ENCODE measurements around the gene GNAT1.
"Not testable (repeated sequence)": the region's sequence is repeated elsewhere in the genome, so short reads cannot be mapped to it uniquely, and the experiment has no call there.

Gene GNAT1

GRCh38 chr3:50224639-50225038, 33.2 kb downstream of the GNAT1 start:
- DNase-seq: no peak

- no peak for DNase-seq
Measured at GRCh38 chr3:50226888-50227389, 35.5 kb downstream of the GNAT1 start.

DNA sequence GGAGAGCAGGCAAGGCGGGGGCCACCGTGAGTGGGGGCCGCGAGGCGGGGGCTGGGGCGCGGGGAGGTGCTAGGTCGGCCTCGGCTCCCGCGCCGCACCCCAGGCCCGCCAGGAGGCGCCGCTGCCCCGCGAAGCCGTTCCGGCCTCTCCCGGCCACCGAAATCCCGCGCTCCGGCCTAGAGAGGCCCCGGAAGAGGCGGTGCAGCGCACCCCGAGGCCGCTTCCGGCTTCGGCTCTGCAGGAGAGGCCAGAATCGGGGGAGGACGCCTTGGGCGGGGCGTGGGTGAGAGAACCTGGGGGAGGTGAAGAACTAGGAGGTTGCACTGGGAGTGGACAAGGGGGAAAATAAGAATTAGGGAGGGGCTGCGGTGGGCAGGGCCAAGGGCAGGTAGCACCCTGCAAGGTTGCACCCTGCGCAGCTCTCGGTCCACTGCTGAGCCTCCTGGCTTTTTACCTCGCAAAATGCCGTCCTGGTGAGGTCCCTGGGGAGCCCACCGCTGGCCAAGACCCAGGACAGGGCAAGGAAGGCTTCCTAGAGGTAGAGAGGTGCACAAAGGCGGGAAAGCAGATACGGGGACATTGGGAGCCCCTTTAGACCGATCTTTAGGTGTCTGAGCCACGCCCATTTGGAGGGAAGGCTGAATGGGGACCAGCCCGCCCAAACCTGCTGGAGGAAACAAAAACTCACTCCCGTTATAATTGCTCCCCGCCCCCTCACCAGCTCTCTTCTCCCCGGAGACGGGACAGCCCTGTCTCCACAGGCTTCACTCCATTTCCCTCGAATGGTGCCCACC, 36.2 kb downstream of the GNAT1 start:
- peak; percentile 70 for DNase-seq

GRCh38 chr3:50228184-50228763, 36.9 kb downstream of the GNAT1 start:
- not testable (repeated sequence) for DNase-seq

GRCh38 chr3:50229490-50229889, 38.1 kb downstream of the GNAT1 start:
- no peak for DNase-seq

- no peak for DNase-seq
Measured at GRCh38 chr3:50230104-50230793, 38.8 kb downstream of the GNAT1 start.

DNA sequence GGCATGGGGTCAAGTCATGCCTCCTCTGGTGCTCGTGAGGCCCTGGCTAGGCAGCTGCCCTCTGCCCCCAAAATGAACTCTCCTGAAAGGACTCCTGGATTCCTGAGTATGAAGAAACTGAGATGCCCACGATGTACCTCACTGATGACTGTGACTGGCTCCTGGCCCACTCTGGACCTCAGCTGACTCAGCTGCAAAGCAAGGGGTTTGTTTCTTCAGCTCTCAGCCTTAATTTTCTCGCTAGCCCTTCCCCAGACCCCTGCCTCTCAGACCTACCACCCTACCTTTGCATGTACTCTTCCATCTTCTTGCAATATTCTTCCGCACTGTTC, 39.4 kb downstream of the GNAT1 start:
- no peak for DNase-seq

- DNase-seq: no peak
Measured at GRCh38 chr3:50231581-50231980, 40.2 kb downstream of the GNAT1 start.

GRCh38 chr3:50232303-50232702, 40.9 kb downstream of the GNAT1 start:
- DNase-seq: no peak

DNA sequence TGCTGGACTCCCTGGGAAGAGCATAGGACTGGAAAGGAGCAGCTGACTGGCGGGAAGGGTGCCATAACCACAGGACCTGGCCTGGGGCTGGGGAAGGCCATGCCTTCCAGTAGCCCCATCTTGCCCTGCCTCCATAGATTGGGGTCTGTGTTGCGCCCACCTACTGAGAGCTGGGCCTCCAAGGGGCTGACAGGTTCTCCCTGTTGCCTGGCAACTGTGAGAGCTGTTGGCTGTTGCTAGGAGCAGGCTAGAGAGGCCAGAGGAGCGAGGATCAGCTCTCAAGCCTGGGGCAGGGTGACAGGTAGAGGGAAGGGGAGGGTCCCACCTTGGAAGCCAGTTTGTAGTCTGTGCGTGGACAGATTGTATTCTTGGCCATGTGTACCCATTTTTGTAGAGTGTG, 41.8 kb downstream of the GNAT1 start:
- DNase-seq: no peak

DNA sequence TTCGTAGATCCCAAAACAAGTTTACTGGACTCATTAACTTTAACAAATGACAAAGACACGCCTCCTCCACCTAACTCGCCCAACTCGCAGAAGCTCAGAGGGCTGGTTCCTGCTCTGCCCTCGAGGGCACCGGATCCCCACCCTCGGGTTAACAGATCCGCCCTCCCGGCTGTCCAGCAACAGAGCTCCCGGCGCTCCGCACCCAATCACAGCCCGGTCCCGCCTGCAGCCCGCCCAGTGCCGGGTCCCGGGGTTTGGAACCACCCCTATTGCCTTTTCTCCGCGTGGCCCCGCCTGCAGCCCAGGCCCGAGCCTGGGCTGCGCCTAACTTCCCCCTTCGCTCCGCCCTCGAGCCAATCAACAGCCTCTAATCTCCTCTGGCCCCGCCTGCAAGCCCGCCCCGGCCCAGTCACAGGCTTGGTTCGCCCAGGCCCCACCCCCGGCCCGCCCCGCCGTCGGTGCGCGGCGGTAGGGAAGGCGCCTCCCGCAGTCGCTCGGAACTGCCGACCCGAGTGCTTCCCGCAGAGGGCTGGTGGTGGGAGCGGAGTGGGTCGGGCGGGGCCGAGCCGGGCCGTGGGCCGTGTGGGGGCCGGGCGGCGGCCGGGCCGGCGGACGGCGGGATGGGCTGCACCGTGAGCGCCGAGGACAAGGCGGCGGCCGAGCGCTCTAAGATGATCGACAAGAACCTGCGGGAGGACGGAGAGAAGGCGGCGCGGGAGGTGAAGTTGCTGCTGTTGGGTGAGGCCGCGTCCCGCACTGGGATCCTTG, 44.5 kb downstream of the GNAT1 start, which contains the start of gene GNAI2:
TSS of gene GNAI2 (plus strand) at position 489 of the 768 bp plus-strand sequence. CDS start at position 621, 132 bp downstream.
- DNase-seq: peak; percentile 98

GRCh38 chr3:50236484-50237132, 45.2 kb downstream of the GNAT1 start:
- DNase-seq: no peak

GRCh38 chr3:50237133-50237651, 45.8 kb downstream of the GNAT1 start:
- no peak for DNase-seq

DNA sequence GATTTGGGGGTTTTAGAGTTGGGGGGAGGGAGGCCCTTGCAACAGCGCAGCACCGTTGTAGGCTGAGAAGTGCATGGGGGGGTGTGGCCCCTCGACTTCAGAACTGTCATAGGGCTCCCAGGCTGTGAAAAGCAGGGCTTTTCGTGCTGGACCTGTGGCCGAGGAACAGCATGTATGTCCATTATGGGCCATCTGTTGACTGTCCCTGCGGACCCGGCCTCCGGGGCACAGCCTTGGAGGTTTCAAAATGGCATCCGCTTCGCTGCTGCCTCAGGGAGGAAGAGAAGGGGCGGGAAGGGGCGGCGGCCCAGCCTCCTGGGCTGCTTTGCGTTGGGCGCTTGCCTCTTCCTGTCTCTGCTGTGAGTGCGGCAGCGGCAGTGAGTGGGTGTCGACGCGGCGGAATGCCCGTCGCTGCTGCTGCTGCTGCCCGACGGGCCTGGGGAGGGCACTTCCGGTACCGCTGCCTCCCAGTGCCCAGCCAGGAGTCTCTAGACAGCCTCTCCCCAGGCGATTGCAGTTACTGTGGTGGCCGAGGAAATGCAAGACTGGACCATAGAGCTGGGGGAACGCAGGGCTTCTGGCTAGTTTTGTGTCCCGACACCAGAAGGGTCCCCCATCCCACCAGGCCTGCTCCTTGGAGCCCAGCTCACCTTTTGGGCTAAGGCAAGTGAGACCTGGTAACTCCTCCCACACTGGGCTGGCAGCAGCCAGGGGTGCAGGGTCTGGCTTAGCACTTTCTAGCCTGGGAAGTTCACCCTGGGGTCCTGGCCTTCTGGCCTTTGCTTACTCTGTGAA, 46.5 kb downstream of the GNAT1 start:
- DNase-seq: peak; percentile 67

DNA sequence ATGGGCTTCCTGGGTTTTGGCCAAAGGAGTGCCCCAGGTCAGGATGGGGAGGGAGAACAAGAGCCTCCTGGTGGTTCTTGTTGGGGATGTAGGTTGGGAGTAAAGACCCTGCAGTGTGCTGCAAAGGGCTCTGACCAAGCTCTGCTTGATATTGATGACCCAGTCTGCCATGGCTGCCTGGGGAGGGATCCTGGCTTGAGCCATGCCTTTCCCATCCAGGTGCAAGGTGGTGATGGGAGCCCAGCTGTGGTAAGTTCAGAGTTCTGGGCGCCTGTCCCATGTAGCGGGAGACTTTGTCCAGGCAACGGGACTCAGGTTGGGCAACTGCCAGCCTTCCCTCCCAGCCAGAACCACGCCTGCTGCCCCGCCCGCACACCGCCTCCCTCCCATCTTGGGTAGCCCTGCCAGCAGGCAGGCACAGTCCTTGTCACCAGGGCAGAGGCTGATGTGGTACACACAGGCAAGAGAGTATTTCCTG, 47.2 kb downstream of the GNAT1 start:
- DNase-seq: no peak

GRCh38 chr3:50239649-50240048, 48.2 kb downstream of the GNAT1 start:
- DNase-seq: no peak

DNA sequence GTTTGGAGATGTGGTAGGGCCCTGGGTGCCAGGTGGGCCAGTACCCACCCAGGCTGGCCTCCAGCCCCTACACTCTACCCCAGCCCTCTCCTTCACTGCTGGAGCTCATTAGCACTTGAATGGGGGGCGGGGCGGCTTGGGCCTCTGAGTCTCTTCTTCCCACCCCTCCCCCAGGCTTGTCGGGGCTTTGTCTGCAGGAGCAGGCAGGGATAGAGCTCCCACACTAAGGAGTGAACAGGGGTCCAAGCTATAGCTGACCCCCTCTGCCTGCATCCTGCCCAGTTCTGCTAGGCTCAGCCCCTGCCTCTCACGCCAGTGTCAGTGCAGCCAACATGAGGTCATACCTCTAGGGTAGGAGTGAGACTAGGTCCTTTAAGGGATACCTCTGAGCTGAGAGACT, 49.8 kb downstream of the GNAT1 start:
- no peak for DNase-seq

DNA sequence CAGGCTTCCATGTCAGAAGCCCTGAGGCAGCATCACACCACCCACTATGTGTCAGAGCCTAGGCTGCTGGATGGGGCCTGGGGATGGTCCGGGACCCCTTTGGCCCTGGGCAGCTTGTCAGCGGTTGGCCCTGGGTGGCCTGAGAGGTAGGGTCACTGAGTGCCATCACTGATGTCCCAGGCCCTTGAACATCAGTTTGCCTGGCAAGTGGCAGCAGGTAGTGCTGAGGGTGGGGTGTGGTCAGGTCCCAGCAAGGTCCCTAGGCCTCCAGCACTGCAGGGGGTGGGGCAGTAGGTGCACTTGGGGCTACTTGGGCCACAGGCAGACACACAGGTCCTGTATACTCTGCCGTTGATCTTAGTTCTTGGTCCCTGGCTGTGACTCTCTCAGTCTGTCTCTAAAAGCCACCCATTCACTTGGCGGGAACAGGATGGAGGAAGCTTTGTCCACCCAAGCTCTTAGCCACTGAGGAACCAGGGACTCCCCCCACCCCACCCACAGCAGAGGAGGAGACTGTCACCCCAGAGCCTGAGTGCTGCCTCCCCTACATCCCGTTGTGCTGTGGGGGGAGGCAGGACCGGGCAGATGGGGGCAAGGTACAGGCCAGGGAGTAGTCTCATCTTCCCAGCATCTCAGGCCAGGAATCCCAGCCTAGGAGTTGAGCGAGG, 50.4 kb downstream of the GNAT1 start:
- no peak for DNase-seq

GRCh38 chr3:50242381-50242770, 51.0 kb downstream of the GNAT1 start:
- no peak for DNase-seq

DNA sequence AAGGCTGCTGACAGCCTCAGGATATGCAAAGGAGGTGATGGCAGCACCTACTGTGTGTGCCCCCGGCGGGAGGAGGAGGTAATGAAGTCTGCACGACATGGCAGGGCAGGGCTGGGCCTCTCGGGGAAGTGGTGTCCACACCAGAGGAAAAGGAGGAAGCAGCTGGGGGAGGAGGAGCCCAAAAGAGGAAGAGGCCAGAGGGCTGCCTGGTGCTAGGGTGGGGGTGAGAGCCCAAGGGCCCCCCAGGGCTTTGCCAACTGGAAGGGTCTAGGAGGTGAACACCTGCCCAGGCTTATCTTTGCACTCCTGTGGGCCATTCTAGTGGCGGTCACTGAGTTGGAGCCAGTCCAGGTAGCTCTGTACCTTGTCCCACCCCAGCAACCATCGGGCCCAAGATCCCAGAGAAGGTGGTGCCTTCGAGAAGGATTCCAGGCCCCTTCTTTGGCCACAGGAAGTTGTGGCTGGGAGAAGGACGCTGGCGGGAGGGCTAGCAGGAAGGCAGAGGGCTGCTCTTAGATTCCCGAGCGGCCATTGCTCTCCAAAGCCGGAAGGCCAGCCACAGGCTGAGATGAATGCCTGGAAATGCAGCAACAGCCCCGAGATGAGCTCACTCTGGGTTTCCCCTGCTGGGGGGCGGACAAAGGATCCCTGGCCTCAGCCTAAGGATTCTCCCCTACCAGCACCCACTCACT, 51.6 kb downstream of the GNAT1 start:
- no peak for DNase-seq

Data from amniotic stem cell (primary cell).